NCI-H1930 (cell line): ENCODE measurements around the gene PSTPIP1.

Experiments used
- DNase-seq, 2 experiments: peaks; one replicate each; lab custom pipeline; 2025; lab: John Stamatoyannopoulos, UW

Gene PSTPIP1

DNA sequence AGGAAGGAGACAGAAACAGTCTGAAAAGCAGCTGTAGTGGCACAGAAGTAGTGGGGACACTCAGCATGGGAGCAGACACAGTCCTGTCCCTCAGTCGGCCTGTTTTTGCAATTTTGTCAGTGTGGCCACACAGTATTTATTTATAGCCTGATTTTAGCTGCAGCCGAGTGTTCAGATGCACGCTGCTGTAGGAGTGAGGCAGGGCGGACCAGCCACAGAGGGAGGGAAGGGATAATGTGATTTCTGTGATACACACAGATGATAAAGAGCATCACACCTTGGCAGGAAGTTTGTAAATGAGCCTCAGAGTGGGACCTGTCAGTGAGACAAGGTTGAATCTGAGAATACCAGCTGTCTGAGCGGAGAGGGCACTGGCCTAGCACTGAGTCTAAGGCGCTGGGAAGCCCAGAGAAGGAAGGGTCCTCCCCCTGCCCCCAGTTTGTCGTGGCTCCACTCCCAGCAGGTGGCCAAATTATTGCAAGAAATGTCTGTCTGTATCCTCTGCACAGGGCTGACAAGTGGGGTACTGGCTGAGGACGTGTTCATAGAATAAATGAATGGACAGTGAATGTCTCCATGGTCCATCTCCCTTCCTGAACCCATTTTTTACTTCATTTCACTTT, 3.8 kb downstream of the PSTPIP1 start:
- no peak for DNase-seq

GRCh38 chr15:76999996-77000395, 5.1 kb downstream of the PSTPIP1 start:
- no peak for DNase-seq

GRCh38 chr15:77001351-77001750, 6.4 kb downstream of the PSTPIP1 start:
- DNase-seq: no peak

GRCh38 chr15:77001966-77002365, 7.0 kb downstream of the PSTPIP1 start:
- DNase-seq: no peak

DNA sequence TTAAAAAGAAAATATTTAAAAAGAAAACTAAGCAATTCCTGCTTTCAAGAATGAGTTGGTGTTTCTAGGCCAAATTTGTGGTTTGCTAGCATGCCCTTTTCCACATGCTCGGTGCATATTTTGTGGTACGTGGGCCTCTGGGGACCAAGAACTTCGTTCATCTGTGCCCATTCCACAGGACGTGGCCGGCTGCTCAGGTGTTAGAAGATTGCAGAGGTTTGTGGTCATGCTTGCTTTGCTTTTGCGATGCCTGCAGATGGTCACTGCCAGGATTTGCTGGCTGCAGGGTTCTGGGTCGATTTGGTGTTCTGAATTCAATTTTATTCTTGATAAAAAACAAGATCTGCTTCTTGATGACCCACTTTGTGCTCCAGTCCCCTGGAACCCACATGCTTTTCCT, 7.5 kb downstream of the PSTPIP1 start:
- no peak for DNase-seq

- no peak for DNase-seq
Measured at GRCh38 chr15:77002954-77003912, 8.3 kb downstream of the PSTPIP1 start.

DNA sequence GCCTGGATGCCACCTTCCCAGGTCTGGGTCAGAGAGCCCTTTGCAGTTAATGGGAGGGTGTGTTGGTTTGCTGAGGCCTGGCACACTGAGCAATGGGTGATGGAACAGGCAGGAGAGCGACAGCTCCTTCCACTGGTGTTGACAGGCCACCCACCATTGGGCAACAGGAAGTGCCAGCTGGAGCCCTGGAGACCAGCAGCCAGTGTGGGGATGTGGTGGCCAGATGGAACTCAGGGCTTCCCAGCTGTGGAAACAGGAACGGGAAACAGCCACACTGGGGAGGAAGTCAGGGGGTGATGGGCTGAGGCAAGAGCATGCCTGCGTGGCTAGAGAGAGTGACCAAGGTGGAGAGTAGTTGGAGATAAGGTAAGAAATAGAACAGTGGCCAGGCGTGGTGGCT, 9.3 kb downstream of the PSTPIP1 start:
- no peak for DNase-seq

GRCh38 chr15:77009176-77009575, 14.2 kb downstream of the PSTPIP1 start:
- DNase-seq: no peak

GRCh38 chr15:77009646-77010311, 14.9 kb downstream of the PSTPIP1 start:
- DNase-seq: no peak

- no peak for DNase-seq
Measured at GRCh38 chr15:77010312-77010686, 15.4 kb downstream of the PSTPIP1 start.

- no peak for DNase-seq
Measured at GRCh38 chr15:77010857-77011256, 15.9 kb downstream of the PSTPIP1 start.

- DNase-seq: no peak
Measured at GRCh38 chr15:77012117-77012712, 17.3 kb downstream of the PSTPIP1 start.

DNA sequence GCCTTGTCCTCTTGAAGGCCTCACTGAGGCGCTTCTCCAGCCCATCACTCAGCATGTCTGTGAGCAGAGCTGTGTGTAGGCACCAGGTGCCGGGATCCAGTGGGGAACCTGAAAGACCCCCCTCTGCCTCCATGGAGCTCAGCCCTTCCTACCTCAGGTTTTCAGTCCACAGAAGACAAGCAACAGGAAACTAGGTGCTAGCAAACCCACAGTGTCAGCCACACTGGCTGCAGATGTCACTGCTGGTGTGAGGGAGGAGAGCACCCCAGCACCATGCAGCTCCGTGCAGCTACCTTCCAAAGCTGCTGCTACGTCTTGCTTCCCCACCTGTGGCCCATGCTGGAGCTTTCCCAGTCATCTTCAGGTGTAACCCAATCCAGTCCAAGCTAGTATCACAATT, 17.9 kb downstream of the PSTPIP1 start:
- no peak for DNase-seq

GRCh38 chr15:77013776-77014131, 18.8 kb downstream of the PSTPIP1 start:
- no peak for DNase-seq

GRCh38 chr15:77014132-77015081, 19.5 kb downstream of the PSTPIP1 start:
- no peak for DNase-seq

DNA sequence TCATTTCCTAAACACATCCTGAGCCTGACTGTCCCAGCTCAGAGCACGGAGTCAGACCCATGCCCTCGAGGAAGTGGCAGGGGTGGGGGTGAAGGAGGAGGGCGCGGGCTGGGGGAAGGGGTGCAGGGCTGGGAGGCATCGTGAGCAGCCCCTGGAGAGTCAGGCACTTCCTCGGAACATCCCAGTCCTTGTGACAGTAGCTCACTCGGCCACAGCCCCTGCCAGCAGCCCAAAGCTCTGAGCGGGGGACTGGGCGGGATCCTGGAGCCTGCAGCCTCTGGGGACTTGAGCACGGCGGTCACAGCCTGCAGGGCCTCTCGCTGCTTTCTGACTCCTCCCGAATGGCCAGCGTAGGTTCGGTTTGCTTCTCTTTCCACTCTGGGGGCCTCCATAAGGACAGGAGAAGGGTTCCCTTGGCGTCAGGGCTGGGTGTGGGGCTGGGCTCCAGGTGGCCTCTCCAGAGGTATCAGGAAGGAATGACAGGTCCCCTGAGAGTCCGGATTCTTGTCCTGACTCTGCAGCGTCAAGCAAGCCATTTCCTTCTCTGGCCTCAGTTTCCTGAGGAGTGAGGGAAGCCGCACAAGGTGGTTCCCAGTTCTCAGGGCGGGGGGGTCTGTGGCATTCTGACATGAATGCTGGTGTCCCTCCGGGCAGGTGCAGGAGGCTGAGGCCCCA, 20.9 kb downstream of the PSTPIP1 start:
- no peak for DNase-seq

GRCh38 chr15:77016321-77016695, 21.4 kb downstream of the PSTPIP1 start:
- no peak for DNase-seq

DNA sequence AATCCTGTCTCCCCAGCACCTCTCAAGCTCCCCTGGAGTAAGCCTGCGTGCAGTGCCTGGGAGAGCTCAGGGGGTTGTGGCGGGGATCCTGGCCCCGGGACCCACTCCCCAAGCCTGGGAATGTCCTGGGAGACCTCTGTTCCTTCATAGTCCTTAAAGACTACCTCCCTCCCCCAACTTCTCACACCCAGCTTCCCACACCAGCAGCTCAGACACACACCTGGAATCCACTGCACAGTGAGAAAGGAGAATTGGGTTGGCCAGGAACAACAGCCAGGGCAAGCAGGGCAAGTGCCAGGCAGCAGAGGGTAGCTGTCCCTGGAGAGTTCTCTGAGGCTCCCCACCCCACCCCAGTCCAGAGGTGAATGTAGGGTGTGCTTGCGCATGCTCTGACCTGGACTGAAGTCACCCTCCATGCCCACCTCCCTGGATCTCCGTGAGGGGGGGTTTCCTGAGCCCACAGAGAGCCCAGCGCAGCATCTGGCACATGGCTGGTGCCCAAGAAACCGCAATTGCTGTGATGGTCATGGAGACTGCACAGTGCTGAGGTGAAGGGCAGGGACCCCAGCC, 22.2 kb downstream of the PSTPIP1 start:
- no peak for DNase-seq

DNA sequence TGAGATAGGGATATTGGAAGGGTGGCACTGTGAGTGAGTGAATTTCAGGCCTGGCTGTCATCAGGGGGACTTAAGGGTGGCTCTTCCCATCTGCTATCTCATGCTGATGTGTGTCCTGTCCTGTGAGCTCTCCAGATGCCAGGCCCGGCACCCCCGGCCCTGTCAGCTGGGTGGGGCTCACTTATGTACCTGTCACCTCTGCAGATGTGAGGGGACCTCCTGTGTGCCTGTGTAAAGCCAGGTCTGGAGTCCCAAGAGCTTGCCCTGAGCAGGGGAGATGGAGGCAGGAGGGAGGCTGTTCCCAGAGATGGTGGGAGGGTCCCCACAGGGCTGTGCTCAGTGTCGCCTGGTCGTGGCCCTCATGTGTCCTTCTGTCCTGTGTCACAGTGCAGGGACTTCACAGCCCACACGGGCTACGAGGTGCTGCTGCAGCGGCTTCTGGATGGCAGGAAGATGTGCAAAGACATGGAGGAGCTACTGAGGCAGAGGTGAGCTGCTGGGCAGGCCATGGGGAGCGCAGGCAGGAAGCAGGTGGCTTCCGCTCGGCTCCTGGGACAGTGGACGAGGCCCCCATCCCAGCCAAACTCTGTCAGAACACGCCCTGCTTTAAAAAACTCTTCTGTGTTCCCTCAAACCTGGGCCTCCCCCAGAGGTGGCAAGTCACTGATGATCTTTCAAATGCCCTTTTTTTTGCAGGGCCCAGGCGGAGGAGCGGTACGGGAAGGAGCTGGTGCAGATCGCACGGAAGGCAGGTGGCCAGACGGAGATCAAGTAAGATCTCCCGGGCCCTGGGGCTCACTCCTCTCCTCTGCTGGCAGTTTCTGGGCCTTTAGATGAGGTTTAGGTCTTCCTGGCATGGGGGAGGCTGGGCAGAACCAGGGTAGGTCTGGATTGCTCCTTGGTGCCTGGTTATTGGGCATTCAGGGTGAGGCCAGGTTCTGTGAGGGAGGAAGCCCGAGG, 23.1 kb downstream of the PSTPIP1 start:
- no peak for DNase-seq
